CD4-positive, alpha-beta T cell (primary cell): ENCODE measurements around the gene MYB. TPM values are rescaled to one million over a fixed set of nuclear protein-coding genes. Genes with fewer than 3 reads are reported as not detected.

ENCODE experiments used
- ATAC-seq: fragments of 200-7000 bp; cut with Tn5 transposase; one replicate; pipeline ENCODE4 v1.10.0; 2022; ENCODE audit warnings: mild to moderate bottlenecking; ENCODE audit not compliant: poor library complexity
- CTCF ChIA-PET: fragments of 350-600 bp; sonication (Branson Sonifier 250); formaldehyde crosslinking; loops from one replicate; lab custom pipeline; 2021; ENCODE audit warnings: antibody characterized with exemption, inconsistent platforms; lab: Charles Lee
- POLR2A ChIA-PET: fragments of 350-600 bp; sonication (Branson Sonifier 250); formaldehyde crosslinking; loops from one replicate; lab custom pipeline; 2021; ENCODE audit warnings: antibody characterized with exemption, inconsistent platforms; lab: Charles Lee
- DNase-seq, 14 experiments: peaks; one replicate each; pipeline ENCODE4 v3.0.0-alpha.2; 2013 to 2020; ENCODE audit warnings: mixed read lengths in 2 of 14
- H3K27ac ChIP-seq, 2 donors: one replicate each; pipeline versions ENCODE4 v1.5.1 to v1.7.0; 2013; ENCODE audit warnings: low read length in 2 of 2, low read depth in 1 of 2, mild to moderate bottlenecking in 1 of 2
- H3K27me3 ChIP-seq, 2 experiments: 1 replicate in 1 of 2; 2 replicates in 1 of 2; pipeline versions ENCODE4 v1.6.1 to v1.7.0; 2013; ENCODE audit warnings: low read length in 2 of 2, control low read depth in 1 of 2, mild to moderate bottlenecking in 1 of 2, moderate library complexity in 1 of 2; ENCODE audit not compliant: insufficient read depth in 2 of 2, control insufficient read depth in 1 of 2
- H3K36me3 ChIP-seq: one replicate; pipeline ENCODE4 v1.6.1; 2013; ENCODE audit warnings: low read length, control low read depth; ENCODE audit not compliant: insufficient read depth
- H3K4me1 ChIP-seq: one replicate; pipeline ENCODE4 v1.6.1; 2013; ENCODE audit warnings: low read length, control low read depth; ENCODE audit not compliant: insufficient read depth
- H3K4me3 ChIP-seq: one replicate; pipeline ENCODE4 v1.5.1; 2013; ENCODE audit warnings: mild to moderate bottlenecking, low read length, moderate library complexity
- H3K9me3 ChIP-seq, 2 experiments: 1 replicate in 1 of 2; 2 replicates in 1 of 2; pipeline versions ENCODE4 v1.6.1 to v1.7.0; 2013; ENCODE audit warnings: low read length in 2 of 2, mild to moderate bottlenecking in 2 of 2, control low read depth in 1 of 2, moderate library complexity in 1 of 2; ENCODE audit not compliant: control insufficient read depth in 1 of 2, insufficient read depth in 1 of 2
- H3K27ac Mint-ChIP-seq: one replicate; pipeline ENCODE4 v1.8.0; 2020; ENCODE audit warnings: mixed read lengths
- H3K27me3 Mint-ChIP-seq: one replicate; pipeline ENCODE4 v1.8.0; 2021; ENCODE audit warnings: mixed read lengths
- H3K36me3 Mint-ChIP-seq: one replicate; pipeline ENCODE4 v1.8.0; 2021; ENCODE audit warnings: low read depth, mixed read lengths
- H3K4me1 Mint-ChIP-seq: one replicate; pipeline ENCODE4 v1.8.0; 2021; ENCODE audit warnings: low read depth, mixed read lengths
- H3K4me3 Mint-ChIP-seq: one replicate; pipeline ENCODE4 v1.8.0; 2020; ENCODE audit warnings: mild to moderate bottlenecking, mixed read lengths
- H3K9me3 Mint-ChIP-seq: one replicate; pipeline ENCODE4 v1.8.0; 2020; ENCODE audit warnings: mixed read lengths
- CTCF ChIP-seq: fragments of 200-600 bp; IDR thresholded peaks from one replicate; pipeline ENCODE4 v1.8.0; 2022; ENCODE audit warnings: antibody characterized with exemption, mild to moderate bottlenecking
- intact Hi-C, 2 experiments: fragments of 100-400 bp; cut with DNase I in 1 of 2; cut with micrococcal nuclease in 1 of 2; formaldehyde crosslinking; loops; one replicate each; pipeline versions ENCODE4 v1.15.1 to v1.9.0; 2023 to 2025; cut with DNase I, micrococcal nuclease
- total RNA-seq, 174 experiments: library from RNA in 2 of 174; stranded (reverse) in 2 of 174; gene quantifications; one replicate each; pipeline ENCODE4 v1.2.3 and lab custom pipeline; 2021 to 2026

Gene MYB
- total RNA-seq, 2 experiments from 2014 or later = 2.0 to 2.6 TPM

GRCh38 chr6:135258970-135259369 lies 77.9 kb downstream of the MYB start:
- intact Hi-C loops = loop anchor here in 1 of 2 experiments (5.0 kb wide), 1 partner anchor 112 kb away; no protein-coding TSS in a partner anchor
- Histone ChIP-seq H3K36me3 (no peaks in the 10 kb centered on the region), H3K4me1 (no peaks in the 10 kb centered on the region), H3K4me3 (no peak overlapping the region), H3K27me3 (no peaks in the 10 kb centered on the region), H3K27ac (no peak overlapping the region), H3K9me3 (no peaks in the 10 kb centered on the region)
- no peak for TF ChIP-seq CTCF
- Mint-ChIP-seq H3K4me3 (no peak overlapping the region), H3K27ac (no peak overlapping the region), H3K9me3 (no peaks in the 10 kb centered on the region), H3K4me1 (no peaks in the 10 kb centered on the region), H3K36me3 (no peaks in the 10 kb centered on the region), H3K27me3 (no peaks in the 10 kb centered on the region)
- POLR2A ChIA-PET = no interaction called here
- ATAC-seq (no peak), DNase-seq (no peak)
- CTCF ChIA-PET = interaction anchor here (1.2 kb wide), 1 partner anchor 11 kb away, joined by 3 read pairs; no protein-coding TSS in a partner anchor

- Histone ChIP-seq H3K4me3 (no peak overlapping the region), H3K4me1 (no peaks in the 10 kb centered on the region), H3K27me3 (no peaks in the 10 kb centered on the region), H3K27ac (no peak overlapping the region), H3K36me3 (no peaks in the 10 kb centered on the region), H3K9me3 (no peaks in the 10 kb centered on the region)
- Mint-ChIP-seq H3K36me3 (no peaks in the 10 kb centered on the region), H3K27ac (no peak overlapping the region), H3K27me3 (no peaks in the 10 kb centered on the region), H3K9me3 (no peaks in the 10 kb centered on the region), H3K4me1 (no peaks in the 10 kb centered on the region), H3K4me3 (no peak overlapping the region)
- intact Hi-C loops = no loop called here
- no peak for TF ChIP-seq CTCF
- CTCF ChIA-PET = no interaction called here
- POLR2A ChIA-PET = no interaction called here
- ATAC-seq = no peak
- DNase-seq = no peak
Observed at GRCh38 chr6:135260612-135261011, 79.5 kb downstream of the MYB start.

GRCh38 chr6:135261872-135262725 lies 81.0 kb downstream of the MYB start:
- Histone ChIP-seq H3K27me3 (no peaks in the 10 kb centered on the region), H3K9me3 (no peaks in the 10 kb centered on the region), H3K4me1 (no peaks in the 10 kb centered on the region), H3K36me3 (no peaks in the 10 kb centered on the region), H3K27ac (no peak overlapping the region), H3K4me3 (no peak overlapping the region)
- no peaks in the 10 kb centered on the region for H3K4me1 Mint-ChIP-seq
- DNase-seq = no peak
- POLR2A ChIA-PET = no interaction called here
- H3K36me3 Mint-ChIP-seq = no peaks in the 10 kb centered on the region
- CTCF ChIA-PET = no interaction called here
- no peak overlapping the region for H3K27ac Mint-ChIP-seq
- TF ChIP-seq CTCF = no peak
- H3K4me3 Mint-ChIP-seq = no peak overlapping the region
- H3K9me3 Mint-ChIP-seq = no peaks in the 10 kb centered on the region
- no peak for ATAC-seq
- intact Hi-C loops = no loop called here
- no peaks in the 10 kb centered on the region for H3K27me3 Mint-ChIP-seq
